ENCODE results near the gene CDK3. TPM values are rescaled to one million over a fixed set of nuclear protein-coding genes. Genes with fewer than 3 reads are reported as not detected.

CDK3 gene
- total RNA-seq, 1 experiment from 2014 or later, result 11.9 TPM

- Histone ChIP-seq H3K27ac (ENCODE audit: low read length) (no peak overlapping the region), H3K4me3 (ENCODE audit: low read depth in 2 of 2, low read length in 2 of 2) (no peak overlapping the region), H3K36me3 (ENCODE audit: control insufficient read depth, insufficient read depth, low read length) (peaks cover 3% of the 10 kb centered on the region), H3K27me3 (ENCODE audit: control insufficient read depth, insufficient read depth, low read length) (no peaks in the 10 kb centered on the region), H3K9me3 (ENCODE audit: control insufficient read depth, insufficient read depth, low read depth, low read length) (no peaks in the 10 kb centered on the region), H3K4me1 (ENCODE audit: control insufficient read depth, insufficient read depth, low read length) (peaks cover 27% of the 10 kb centered on the region)
- TF ChIP-seq REST (IDR thresholded peaks at IDR 0.05; ENCODE audit: insufficient read depth in 1 of 2, low read depth in 2 of 2, low read length in 1 of 2) (no peak), CTCF (IDR thresholded peaks at IDR 0.05) (no peak), POLR2AphosphoS5 (IDR thresholded peaks at IDR 0.05; ENCODE audit: low read depth, low read length) (no peak), TCF7L2 (IDR thresholded peaks at IDR 0.05; ENCODE audit: low read depth, low read length) (no peak), SIN3A (IDR thresholded peaks at IDR 0.05; ENCODE audit: borderline replicate concordance, insufficient read depth, low read depth, low read length) (no peak)
- in situ Hi-C loops (cut with HindIII; ENCODE audit: low pct_unique_long_range_greater_than_20kb, low sequenced_read_pairs) (no loop called here), intact Hi-C loops (cut with micrococcal nuclease; ENCODE audit: unreplicated experiment) (no loop called here)
- DNase-seq (ENCODE audit: low read depth, low spot score), result no peak
- ChIA-PET CTCF (no interaction called here), POLR2A (no interaction called here)
- BruUV-seq (replicated peaks), result no TSS peak
- ATAC-seq, result no peak
These were observed 24.6 kb downstream of the CDK3 start for GRCh38 chr17:76025294-76025693.

GRCh38 chr17:76026714-76027158 is 26.1 kb downstream of the CDK3 start:
- in situ Hi-C loops (cut with HindIII; ENCODE audit: low pct_unique_long_range_greater_than_20kb, low sequenced_read_pairs) (no loop called here), intact Hi-C loops (cut with micrococcal nuclease; ENCODE audit: unreplicated experiment) (no loop called here)
- Histone ChIP-seq H3K27ac (ENCODE audit: low read length) (peak overlapping the region; percentile 84), H3K4me3 (ENCODE audit: low read depth in 2 of 2, low read length in 2 of 2) (peak overlapping the region; percentile 59 to 63), H3K9me3 (ENCODE audit: control insufficient read depth, insufficient read depth, low read depth, low read length) (no peaks in the 10 kb centered on the region), H3K27me3 (ENCODE audit: control insufficient read depth, insufficient read depth, low read length) (no peaks in the 10 kb centered on the region), H3K4me1 (ENCODE audit: control insufficient read depth, insufficient read depth, low read length) (peaks cover 27% of the 10 kb centered on the region), H3K36me3 (ENCODE audit: control insufficient read depth, insufficient read depth, low read length) (peaks cover 3% of the 10 kb centered on the region)
- DNase-seq (ENCODE audit: low read depth, low spot score) (no peak), ATAC-seq (peak; percentile 80)
- TF ChIP-seq CTCF (IDR thresholded peaks at IDR 0.05), result no peak
- CTCF ChIA-PET, result interaction anchor here (0.9 kb wide), 1 partner anchor 12 kb away, joined by 3 read pairs; no protein-coding TSS in a partner anchor
- POLR2A ChIA-PET, result interaction anchor here (0.5 kb wide), 1 partner anchor 242 kb away, joined by 3 read pairs; no protein-coding TSS in a partner anchor
- BruUV-seq (replicated peaks), result TSS peak; percentile 67
